ENCODE results near the gene CDYL.

DNA sequence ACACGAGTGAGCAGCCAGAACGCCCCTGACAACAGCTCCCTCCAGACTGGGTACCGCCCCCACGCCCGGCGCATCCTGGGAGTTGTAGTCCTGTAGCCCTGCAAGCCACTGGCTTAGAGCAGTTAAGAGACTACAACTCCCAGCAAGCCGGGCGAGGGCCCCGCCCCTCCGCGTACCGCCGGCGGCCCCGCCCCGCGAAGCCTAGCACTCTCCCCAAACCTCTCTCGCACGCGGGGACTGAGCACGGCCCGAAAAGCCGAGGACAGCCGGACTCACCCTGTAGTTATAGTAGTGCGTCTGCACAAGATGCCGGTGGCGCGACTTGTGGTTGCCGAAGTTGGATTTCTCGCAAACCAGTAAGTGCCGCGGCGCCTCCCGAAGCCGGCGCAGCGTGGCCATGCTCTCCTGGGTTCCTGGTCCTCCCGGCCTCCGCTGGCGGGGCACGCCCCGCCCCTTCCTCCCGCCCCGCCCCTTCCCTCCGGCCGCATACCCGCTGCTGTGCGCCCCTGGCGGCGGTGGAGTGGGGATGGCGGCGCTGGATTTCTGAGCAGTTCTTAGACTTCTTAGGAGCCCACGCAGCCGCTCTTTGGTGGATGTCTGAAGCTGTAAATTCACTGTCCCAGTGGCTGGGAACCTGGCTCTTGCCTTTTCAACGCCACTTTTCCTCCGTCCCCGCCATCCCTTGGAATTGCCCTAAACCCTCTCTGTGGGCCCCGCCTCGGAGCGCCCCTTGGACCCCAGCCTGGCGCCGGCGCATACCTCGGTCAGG lies 227.6 kb downstream of the CDYL start, which contains the start of gene RPP40:
- TF ChIP-seq, protein P1, sequence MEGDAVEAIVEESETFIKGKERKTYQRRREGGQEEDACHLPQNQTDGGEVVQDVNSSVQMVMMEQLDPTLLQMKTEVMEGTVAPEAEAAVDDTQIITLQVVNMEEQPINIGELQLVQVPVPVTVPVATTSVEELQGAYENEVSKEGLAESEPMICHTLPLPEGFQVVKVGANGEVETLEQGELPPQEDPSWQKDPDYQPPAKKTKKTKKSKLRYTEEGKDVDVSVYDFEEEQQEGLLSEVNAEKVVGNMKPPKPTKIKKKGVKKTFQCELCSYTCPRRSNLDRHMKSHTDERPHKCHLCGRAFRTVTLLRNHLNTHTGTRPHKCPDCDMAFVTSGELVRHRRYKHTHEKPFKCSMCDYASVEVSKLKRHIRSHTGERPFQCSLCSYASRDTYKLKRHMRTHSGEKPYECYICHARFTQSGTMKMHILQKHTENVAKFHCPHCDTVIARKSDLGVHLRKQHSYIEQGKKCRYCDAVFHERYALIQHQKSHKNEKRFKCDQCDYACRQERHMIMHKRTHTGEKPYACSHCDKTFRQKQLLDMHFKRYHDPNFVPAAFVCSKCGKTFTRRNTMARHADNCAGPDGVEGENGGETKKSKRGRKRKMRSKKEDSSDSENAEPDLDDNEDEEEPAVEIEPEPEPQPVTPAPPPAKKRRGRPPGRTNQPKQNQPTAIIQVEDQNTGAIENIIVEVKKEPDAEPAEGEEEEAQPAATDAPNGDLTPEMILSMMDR (conservative IDR thresholded peaks at IDR 0.05 in 1 of 2, IDR thresholded peaks at IDR 0.05 in 1 of 2; ENCODE audit: extremely low read depth in 1 of 2, insufficient read depth in 1 of 2, low read depth in 1 of 2, low read length in 2 of 2) = peak; percentile 58 to 92
- no peak for TF ChIP-seq EZH2 (IDR thresholded peaks at IDR 0.05; ENCODE audit: borderline replicate concordance, low read length)
